Measurements from ENCODE around the gene ERN1.

DNA sequence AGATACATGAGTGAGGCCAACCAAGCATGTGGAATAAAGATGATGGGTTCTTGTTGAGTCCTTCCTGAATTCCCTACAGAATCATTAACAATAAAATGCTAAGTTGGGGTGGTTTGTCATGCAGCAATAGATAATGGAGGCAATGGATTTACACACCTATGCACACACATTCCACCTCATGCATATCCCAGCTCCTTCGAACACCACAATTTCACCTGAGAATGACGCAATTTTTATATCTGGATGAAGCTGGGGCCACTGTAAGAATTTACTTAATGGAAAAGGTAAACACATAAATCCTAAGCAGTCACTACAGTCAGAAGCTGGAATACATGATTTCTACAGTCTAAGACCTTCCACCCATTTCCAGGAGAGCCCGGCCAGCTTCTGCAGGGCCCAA lies 59.7 kb downstream of the ERN1 start:
- TF ChIP-seq, protein P1, sequence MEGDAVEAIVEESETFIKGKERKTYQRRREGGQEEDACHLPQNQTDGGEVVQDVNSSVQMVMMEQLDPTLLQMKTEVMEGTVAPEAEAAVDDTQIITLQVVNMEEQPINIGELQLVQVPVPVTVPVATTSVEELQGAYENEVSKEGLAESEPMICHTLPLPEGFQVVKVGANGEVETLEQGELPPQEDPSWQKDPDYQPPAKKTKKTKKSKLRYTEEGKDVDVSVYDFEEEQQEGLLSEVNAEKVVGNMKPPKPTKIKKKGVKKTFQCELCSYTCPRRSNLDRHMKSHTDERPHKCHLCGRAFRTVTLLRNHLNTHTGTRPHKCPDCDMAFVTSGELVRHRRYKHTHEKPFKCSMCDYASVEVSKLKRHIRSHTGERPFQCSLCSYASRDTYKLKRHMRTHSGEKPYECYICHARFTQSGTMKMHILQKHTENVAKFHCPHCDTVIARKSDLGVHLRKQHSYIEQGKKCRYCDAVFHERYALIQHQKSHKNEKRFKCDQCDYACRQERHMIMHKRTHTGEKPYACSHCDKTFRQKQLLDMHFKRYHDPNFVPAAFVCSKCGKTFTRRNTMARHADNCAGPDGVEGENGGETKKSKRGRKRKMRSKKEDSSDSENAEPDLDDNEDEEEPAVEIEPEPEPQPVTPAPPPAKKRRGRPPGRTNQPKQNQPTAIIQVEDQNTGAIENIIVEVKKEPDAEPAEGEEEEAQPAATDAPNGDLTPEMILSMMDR (IDR thresholded peaks at IDR 0.05): no peak
- no peak for TF ChIP-seq POLR2A (IDR thresholded peaks at IDR 0.05)

Measured in Peyer's patch (tissue), 4 donors.